MM.1S (cell line): ENCODE results near the gene WASHC2C.
"Not testable (repeated sequence)": the region's sequence is repeated elsewhere in the genome, so short reads cannot be mapped to it uniquely, and the experiment has no call there.

Experiments
- CTCF ChIP-seq: fragments of 300-600 bp; sonication (generic); IDR thresholded peaks from 2 replicates; pipeline ENCODE4 v1.5.1; 2016; ENCODE audit warnings: antibody characterized with exemption, low read length, mixed read lengths
- EZH2 ChIP-seq: fragments of 300-600 bp; sonication (generic); optimal IDR thresholded peaks from 2 replicates; pipeline ENCODE3; 2017; ENCODE audit warnings: low read depth, mild to moderate bottlenecking, antibody characterized with exemption, low read length, mixed read lengths
- EZH2phosphoT487 ChIP-seq: fragments of 300-600 bp; sonication (generic); IDR thresholded peaks from 2 replicates; pipeline ENCODE4 v1.6.1; 2018; ENCODE audit warnings: antibody characterized with exemption, low read length

GRCh38 chr10:45761622-45762021 lies 34.6 kb downstream of the WASHC2C start:
- not testable (repeated sequence) for TF ChIP-seq CTCF, EZH2phosphoT487, EZH2
